IPS-18a (cell line): ENCODE results near the gene KCNK1.

ENCODE experiments used
- H3K27ac ChIP-seq: one replicate; pipeline ENCODE4 v1.5.1; 2013; ENCODE audit warnings: low read length
- H3K27me3 ChIP-seq: one replicate; pipeline ENCODE4 v1.6.1; 2013; ENCODE audit warnings: mild to moderate bottlenecking, low read length; ENCODE audit not compliant: control insufficient read depth, insufficient read depth
- H3K36me3 ChIP-seq: one replicate; pipeline ENCODE4 v1.6.1; 2013; ENCODE audit warnings: low read depth, low read length; ENCODE audit not compliant: control insufficient read depth
- H3K4me1 ChIP-seq: one replicate; pipeline ENCODE4 v1.6.1; 2013; ENCODE audit warnings: low read depth, low read length; ENCODE audit not compliant: control insufficient read depth
- H3K4me3 ChIP-seq: one replicate; pipeline ENCODE4 v1.5.1; 2013; ENCODE audit warnings: low read length
- H3K9ac ChIP-seq: one replicate; pipeline ENCODE4 v1.6.1; 2013; ENCODE audit warnings: mild to moderate bottlenecking, low read length, moderate library complexity
- H3K9me3 ChIP-seq: one replicate; pipeline ENCODE4 v1.6.1; 2013; ENCODE audit warnings: low read depth, low read length; ENCODE audit not compliant: control insufficient read depth

KCNK1 gene

GRCh38 chr1:233689748-233690254 is 75.9 kb downstream of the KCNK1 start:
- H3K4me1 ChIP-seq, result no peaks in the 10 kb centered on the region
- H3K4me3 ChIP-seq, result no peak overlapping the region
- no peaks in the 10 kb centered on the region for H3K36me3 ChIP-seq
- H3K27ac ChIP-seq, result no peak overlapping the region
- H3K9ac ChIP-seq, result no peak overlapping the region
- H3K27me3 ChIP-seq, result no peaks in the 10 kb centered on the region
- H3K9me3 ChIP-seq, result no peaks in the 10 kb centered on the region

GRCh38 chr1:233695901-233696300 is 82.0 kb downstream of the KCNK1 start:
- Histone ChIP-seq H3K27ac (no peak overlapping the region), H3K36me3 (no peaks in the 10 kb centered on the region), H3K4me1 (no peaks in the 10 kb centered on the region), H3K9ac (no peak overlapping the region), H3K9me3 (peaks cover 5% of the 10 kb centered on the region), H3K27me3 (no peaks in the 10 kb centered on the region), H3K4me3 (no peak overlapping the region)

GRCh38 chr1:233700338-233700737 is 86.4 kb downstream of the KCNK1 start:
- Histone ChIP-seq H3K36me3 (no peaks in the 10 kb centered on the region), H3K4me1 (no peaks in the 10 kb centered on the region), H3K9me3 (peaks cover 5% of the 10 kb centered on the region), H3K4me3 (no peak overlapping the region), H3K27ac (no peak overlapping the region), H3K27me3 (no peaks in the 10 kb centered on the region), H3K9ac (no peak overlapping the region)

GRCh38 chr1:233704170-233704897 is 90.4 kb downstream of the KCNK1 start:
- Histone ChIP-seq H3K27me3 (no peaks in the 10 kb centered on the region), H3K4me3 (no peak overlapping the region), H3K27ac (no peak overlapping the region), H3K9ac (no peak overlapping the region), H3K36me3 (no peaks in the 10 kb centered on the region), H3K9me3 (no peaks in the 10 kb centered on the region), H3K4me1 (no peaks in the 10 kb centered on the region)

GRCh38 chr1:233704898-233705723 is 91.2 kb downstream of the KCNK1 start:
- Histone ChIP-seq H3K27ac (no peak overlapping the region), H3K9me3 (no peaks in the 10 kb centered on the region)

GRCh38 chr1:233707153-233707879 is 93.4 kb downstream of the KCNK1 start:
- no peak overlapping the region for H3K9ac ChIP-seq
- no peak overlapping the region for H3K4me3 ChIP-seq
- H3K9me3 ChIP-seq, result no peaks in the 10 kb centered on the region
- H3K36me3 ChIP-seq, result no peaks in the 10 kb centered on the region
- no peaks in the 10 kb centered on the region for H3K4me1 ChIP-seq
- H3K27ac ChIP-seq, result no peak overlapping the region
- H3K27me3 ChIP-seq, result no peaks in the 10 kb centered on the region

More at GRCh38 chr1:233704898-233705723, 91.2 kb downstream of the KCNK1 start:
- no peaks in the 10 kb centered on the region for H3K27me3 ChIP-seq
- no peaks in the 10 kb centered on the region for H3K36me3 ChIP-seq
- no peak overlapping the region for H3K9ac ChIP-seq
- H3K4me1 ChIP-seq, result no peaks in the 10 kb centered on the region
- no peak overlapping the region for H3K4me3 ChIP-seq

- H3K4me3 ChIP-seq, result no peak overlapping the region
- H3K27me3 ChIP-seq, result no peaks in the 10 kb centered on the region
- no peaks in the 10 kb centered on the region for H3K4me1 ChIP-seq
- no peak overlapping the region for H3K9ac ChIP-seq
- H3K36me3 ChIP-seq, result no peaks in the 10 kb centered on the region
- H3K9me3 ChIP-seq, result no peaks in the 10 kb centered on the region
- H3K27ac ChIP-seq, result no peak overlapping the region
Observed at GRCh38 chr1:233707880-233708815, 94.2 kb downstream of the KCNK1 start.

- H3K9me3 ChIP-seq, result no peaks in the 10 kb centered on the region
Observed at GRCh38 chr1:233710031-233710430, 96.1 kb downstream of the KCNK1 start.

GRCh38 chr1:233710507-233710906 is 96.6 kb downstream of the KCNK1 start:
- H3K27ac ChIP-seq, result no peak overlapping the region
- no peak overlapping the region for H3K9ac ChIP-seq
- no peak overlapping the region for H3K4me3 ChIP-seq
- H3K9me3 ChIP-seq, result no peaks in the 10 kb centered on the region
- H3K4me1 ChIP-seq, result no peaks in the 10 kb centered on the region
- no peaks in the 10 kb centered on the region for H3K36me3 ChIP-seq
- H3K27me3 ChIP-seq, result no peaks in the 10 kb centered on the region

More at GRCh38 chr1:233710031-233710430, 96.1 kb downstream of the KCNK1 start:
- Histone ChIP-seq H3K4me3 (no peak overlapping the region), H3K27ac (no peak overlapping the region), H3K27me3 (no peaks in the 10 kb centered on the region), H3K9ac (no peak overlapping the region), H3K36me3 (no peaks in the 10 kb centered on the region), H3K4me1 (no peaks in the 10 kb centered on the region)

GRCh38 chr1:233714631-233715217 is 100.8 kb downstream of the KCNK1 start:
- H3K27me3 ChIP-seq, result no peaks in the 10 kb centered on the region
- H3K4me1 ChIP-seq, result peaks cover 4% of the 10 kb centered on the region
- H3K9me3 ChIP-seq, result no peaks in the 10 kb centered on the region
- H3K27ac ChIP-seq, result no peak overlapping the region
- H3K9ac ChIP-seq, result no peak overlapping the region
- H3K4me3 ChIP-seq, result no peak overlapping the region
- H3K36me3 ChIP-seq, result no peaks in the 10 kb centered on the region
